Measurements from ENCODE around the gene CRISP2.
"Not testable (repeated sequence)": the region's sequence is repeated elsewhere in the genome, so short reads cannot be mapped to it uniquely, and the experiment has no call there.

The CRISP2 gene

GRCh38 chr6:49698478-49698877, 14.9 kb downstream of the CRISP2 start:
- no peaks in the 10 kb centered on the region for H3K4me1 ChIP-seq

GRCh38 chr6:49693512-49693911, 19.8 kb downstream of the CRISP2 start:
- TF ChIP-seq Cebpa-rat (IDR thresholded peaks at IDR 0.05): no peak
- Histone ChIP-seq H3K36me3 (no peaks in the 10 kb centered on the region), H3K27ac (no peak overlapping the region), H3K4me2 (no peak overlapping the region), H3K9ac (no peak overlapping the region), H3K27me3 (no peaks in the 10 kb centered on the region), H3K4me1 (no peaks in the 10 kb centered on the region), H3K4me3 (no peak overlapping the region), H3K9me3 (peaks cover 19% of the 10 kb centered on the region), H4K20me1 (no peaks in the 10 kb centered on the region)

More at GRCh38 chr6:49698478-49698877, 14.9 kb downstream of the CRISP2 start:
- H3K27ac ChIP-seq: no peak overlapping the region
- H3K27me3 ChIP-seq: no peaks in the 10 kb centered on the region
- no peaks in the 10 kb centered on the region for H3K36me3 ChIP-seq
- H3K4me2 ChIP-seq: no peak overlapping the region
- H3K9ac ChIP-seq: no peak overlapping the region
- H4K20me1 ChIP-seq: no peaks in the 10 kb centered on the region
- H3K4me3 ChIP-seq: no peak overlapping the region
- TF ChIP-seq Cebpa-rat (IDR thresholded peaks at IDR 0.05): no peak
- H3K9me3 ChIP-seq: peaks cover 11% of the 10 kb centered on the region

DNA sequence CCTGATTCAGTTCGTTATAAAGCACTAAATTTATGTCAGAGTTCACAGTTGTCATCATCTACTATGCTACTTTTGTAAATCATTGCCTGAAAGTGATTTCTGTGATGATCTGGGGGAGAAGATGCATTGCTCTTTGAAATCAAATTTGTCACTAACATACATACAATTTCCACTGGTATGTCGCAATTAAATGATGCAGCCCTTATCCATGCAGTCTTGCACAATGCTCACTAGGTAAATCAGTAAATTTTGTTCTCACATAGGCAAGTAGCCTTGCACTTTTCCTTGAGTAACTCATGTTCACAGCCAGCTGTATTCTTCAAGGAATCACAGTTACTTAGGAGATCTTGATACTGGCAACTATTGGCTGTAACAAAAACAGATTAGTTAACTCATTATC, 20.8 kb downstream of the CRISP2 start:
- Histone ChIP-seq H4K20me1 (no peaks in the 10 kb centered on the region), H3K36me3 (no peaks in the 10 kb centered on the region), H3K9ac (no peak overlapping the region), H3K27ac (no peak overlapping the region), H3K4me2 (no peak overlapping the region), H3K27me3 (no peaks in the 10 kb centered on the region), H3K9me3 (peaks cover 19% of the 10 kb centered on the region), H3K4me1 (no peaks in the 10 kb centered on the region), H3K4me3 (no peak overlapping the region)
- TF ChIP-seq Cebpa-rat (IDR thresholded peaks at IDR 0.05): no peak

DNA sequence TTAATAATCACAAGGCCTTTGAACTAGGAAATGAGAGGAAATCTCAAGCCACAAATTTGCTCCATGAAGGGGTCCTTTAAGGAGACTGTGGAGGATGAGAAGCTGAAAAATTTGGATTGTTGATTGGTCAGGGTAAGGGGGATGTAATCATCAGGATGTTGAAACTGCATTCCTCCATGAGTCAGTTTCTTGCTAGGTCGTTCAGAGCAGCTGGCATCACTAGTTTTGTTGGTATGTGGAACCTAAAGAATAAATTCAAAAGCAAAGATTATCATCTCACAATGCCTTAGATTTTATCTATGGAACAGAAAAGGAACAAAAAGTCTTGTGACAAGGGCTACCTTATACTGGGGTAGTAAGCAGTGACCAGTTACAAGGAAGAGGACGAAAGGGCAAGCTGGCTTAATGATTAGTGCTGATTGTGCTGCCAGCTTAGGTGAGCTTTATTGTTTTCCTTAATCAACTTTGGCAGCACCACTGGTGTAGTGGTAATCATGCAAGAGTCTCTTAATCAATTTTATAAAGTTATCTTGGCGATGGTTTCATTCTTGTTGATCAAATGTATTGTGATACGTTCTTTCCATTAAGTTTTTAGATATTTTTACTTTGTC, 36.6 kb downstream of the CRISP2 start:
- no peak overlapping the region for H3K9ac ChIP-seq

GRCh38 chr6:49675816-49676215, 37.5 kb downstream of the CRISP2 start:
- no peaks in the 10 kb centered on the region for H3K4me1 ChIP-seq
- no peaks in the 10 kb centered on the region for H3K36me3 ChIP-seq
- H3K9me3 ChIP-seq: peaks cover 6% of the 10 kb centered on the region
- H3K27me3 ChIP-seq: no peaks in the 10 kb centered on the region
- no peak overlapping the region for H3K27ac ChIP-seq
- no peak for TF ChIP-seq Cebpa-rat (IDR thresholded peaks at IDR 0.05)
- no peak overlapping the region for H3K4me3 ChIP-seq
- H3K4me2 ChIP-seq: no peak overlapping the region
- no peaks in the 10 kb centered on the region for H4K20me1 ChIP-seq
- H3K9ac ChIP-seq: no peak overlapping the region

More for the DNA sequence above, 36.6 kb downstream of the CRISP2 start:
- no peaks in the 10 kb centered on the region for H3K27me3 ChIP-seq
- no peaks in the 10 kb centered on the region for H3K36me3 ChIP-seq
- H3K4me1 ChIP-seq: no peaks in the 10 kb centered on the region
- H3K27ac ChIP-seq: no peak overlapping the region
- H3K4me2 ChIP-seq: no peak overlapping the region
- H3K9me3 ChIP-seq: peaks cover 5% of the 10 kb centered on the region
- no peaks in the 10 kb centered on the region for H4K20me1 ChIP-seq
- TF ChIP-seq Cebpa-rat (IDR thresholded peaks at IDR 0.05): no peak
- H3K4me3 ChIP-seq: no peak overlapping the region

DNA sequence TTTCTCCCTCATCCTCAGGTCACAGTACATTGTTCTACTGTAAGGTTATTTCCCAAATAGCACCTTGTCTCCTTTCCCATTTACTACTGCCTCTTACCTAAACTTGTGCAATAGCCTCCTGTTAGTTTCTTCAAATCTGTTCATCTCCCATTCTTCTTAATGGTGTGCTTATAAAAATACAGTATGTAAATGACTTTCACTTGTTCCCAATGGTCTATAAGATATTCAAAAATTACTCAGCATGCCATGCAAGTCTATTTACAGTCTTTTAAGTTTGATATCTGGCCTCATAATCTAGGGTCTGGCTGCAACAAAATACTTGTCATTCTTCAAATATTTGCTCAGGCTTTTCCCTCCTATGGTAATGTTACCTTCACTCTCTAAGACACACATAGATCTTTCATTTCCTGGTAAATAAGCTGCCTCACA, 45.2 kb downstream of the CRISP2 start:
- no peaks in the 10 kb centered on the region for H3K4me1 ChIP-seq
- H3K4me3 ChIP-seq: no peak overlapping the region
- H3K9me3 ChIP-seq: peaks cover 6% of the 10 kb centered on the region
- H3K9ac ChIP-seq: no peak overlapping the region
- H4K20me1 ChIP-seq: no peaks in the 10 kb centered on the region
- no peaks in the 10 kb centered on the region for H3K27me3 ChIP-seq
- H3K27ac ChIP-seq: no peak overlapping the region
- no peak overlapping the region for H3K4me2 ChIP-seq
- H3K36me3 ChIP-seq: no peaks in the 10 kb centered on the region
- TF ChIP-seq Cebpa-rat (IDR thresholded peaks at IDR 0.05): no peak

DNA sequence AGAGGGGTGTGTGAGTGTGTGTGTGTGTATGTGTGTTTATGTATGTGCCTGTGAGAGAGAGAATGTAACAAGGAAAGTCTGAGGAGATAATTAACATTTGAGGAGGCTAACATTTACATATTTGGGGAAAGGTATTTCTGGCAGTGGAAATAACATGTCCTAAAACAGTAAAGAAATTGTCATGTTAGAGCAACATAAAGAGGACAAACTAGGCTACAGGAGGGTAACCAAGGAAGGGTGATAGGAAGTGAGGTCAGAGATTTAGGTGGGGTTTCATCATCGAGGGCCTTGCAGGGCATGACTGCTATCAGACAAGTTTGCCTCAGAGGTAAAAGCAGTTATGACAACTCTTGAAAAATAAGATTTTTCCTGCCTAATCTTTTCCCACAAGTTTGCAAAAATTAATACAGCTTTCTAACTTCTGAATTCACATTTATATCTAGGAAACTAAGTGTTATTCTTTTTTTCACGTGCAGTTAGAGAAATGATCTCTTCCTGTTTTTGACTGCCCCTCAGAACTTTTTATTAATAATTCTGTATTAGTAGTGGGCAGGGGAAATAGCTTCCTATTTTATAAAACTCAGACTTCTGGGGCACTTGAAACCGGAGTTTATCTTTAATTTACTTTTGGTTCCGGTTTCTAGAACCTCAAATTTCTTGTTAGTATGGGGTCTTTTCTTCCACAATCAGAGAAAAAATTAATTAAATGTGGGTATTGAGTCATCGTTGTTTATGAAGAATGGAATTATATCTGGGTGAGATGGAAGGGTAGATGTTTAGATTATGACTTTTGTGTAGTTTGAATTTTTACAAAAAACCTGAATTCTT, 46.2 kb downstream of the CRISP2 start:
- H3K9ac ChIP-seq: no peak overlapping the region
- no peak for TF ChIP-seq Cebpa-rat (IDR thresholded peaks at IDR 0.05)
- no peak overlapping the region for H3K4me2 ChIP-seq

GRCh38 chr6:49666480-49666879, 46.9 kb downstream of the CRISP2 start:
- Histone ChIP-seq H4K20me1 (no peaks in the 10 kb centered on the region), H3K4me2 (no peak overlapping the region), H3K4me1 (no peaks in the 10 kb centered on the region), H3K36me3 (no peaks in the 10 kb centered on the region), H3K4me3 (no peak overlapping the region), H3K9ac (no peak overlapping the region), H3K9me3 (no peaks in the 10 kb centered on the region), H3K27ac (no peak overlapping the region), H3K27me3 (no peaks in the 10 kb centered on the region)
- no peak for TF ChIP-seq Cebpa-rat (IDR thresholded peaks at IDR 0.05)

More for the DNA sequence above, 46.2 kb downstream of the CRISP2 start:
- Histone ChIP-seq H3K27ac (no peak overlapping the region), H3K4me1 (no peaks in the 10 kb centered on the region), H3K4me3 (no peak overlapping the region), H3K36me3 (no peaks in the 10 kb centered on the region), H4K20me1 (no peaks in the 10 kb centered on the region), H3K27me3 (no peaks in the 10 kb centered on the region), H3K9me3 (peaks cover 5% of the 10 kb centered on the region)

DNA sequence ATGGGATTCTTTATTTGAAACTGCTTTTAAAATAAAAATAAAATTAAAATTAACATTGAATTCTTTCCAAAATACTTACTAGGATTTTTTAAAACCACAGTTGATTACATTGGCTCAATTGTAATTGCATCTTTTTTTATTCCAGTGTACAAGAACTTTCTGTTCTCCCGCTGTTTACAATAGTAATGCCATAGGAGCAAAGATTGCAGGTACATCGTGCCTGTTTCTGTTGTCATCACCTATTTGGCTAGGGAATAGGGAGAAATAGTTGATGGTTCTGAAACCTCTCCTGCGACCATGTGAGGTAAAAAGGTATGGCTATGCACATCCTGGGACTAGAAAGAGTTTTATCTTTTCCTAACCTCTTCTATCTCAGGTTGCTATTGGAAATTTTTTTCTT, 48.5 kb downstream of the CRISP2 start:
- no peaks in the 10 kb centered on the region for H3K9me3 ChIP-seq
- H3K4me1 ChIP-seq: no peaks in the 10 kb centered on the region
- H3K27me3 ChIP-seq: no peaks in the 10 kb centered on the region
- H4K20me1 ChIP-seq: no peaks in the 10 kb centered on the region
- TF ChIP-seq Cebpa-rat (IDR thresholded peaks at IDR 0.05): no peak
- H3K4me2 ChIP-seq: no peak overlapping the region
- H3K36me3 ChIP-seq: no peaks in the 10 kb centered on the region
- H3K4me3 ChIP-seq: no peak overlapping the region
- no peak overlapping the region for H3K9ac ChIP-seq
- H3K27ac ChIP-seq: no peak overlapping the region

GRCh38 chr6:49664054-49664453, 49.3 kb downstream of the CRISP2 start:
- not testable (repeated sequence) for H3K4me3 ChIP-seq, H3K4me2 ChIP-seq, H3K4me1 ChIP-seq, H3K36me3 ChIP-seq, H3K27ac ChIP-seq, H3K9ac ChIP-seq, H3K9me3 ChIP-seq, H3K27me3 ChIP-seq, H4K20me1 ChIP-seq

All from BLaER1 (cell line).